WTC11 (cell line): ENCODE results near the gene ST3GAL5.

ENCODE experiments used
- CREB1 ChIP-seq: sonication (generic); formaldehyde crosslinking; IDR thresholded peaks from 2 replicates; pipeline ENCODE4 v1.8.0; 2023; ENCODE audit warnings: mild to moderate bottlenecking, missing genetic modification reagents
- TF ChIP-seq, protein P1 (sequence below): fragments of 200-600 bp; IDR thresholded peaks from 2 replicates; pipeline ENCODE4 v1.8.0; 2022; ENCODE audit warnings: antibody characterized with exemption

- TF ChIP-seq CREB1 (CRISPR knock-in tag) = no peak
- TF ChIP-seq, protein P1, sequence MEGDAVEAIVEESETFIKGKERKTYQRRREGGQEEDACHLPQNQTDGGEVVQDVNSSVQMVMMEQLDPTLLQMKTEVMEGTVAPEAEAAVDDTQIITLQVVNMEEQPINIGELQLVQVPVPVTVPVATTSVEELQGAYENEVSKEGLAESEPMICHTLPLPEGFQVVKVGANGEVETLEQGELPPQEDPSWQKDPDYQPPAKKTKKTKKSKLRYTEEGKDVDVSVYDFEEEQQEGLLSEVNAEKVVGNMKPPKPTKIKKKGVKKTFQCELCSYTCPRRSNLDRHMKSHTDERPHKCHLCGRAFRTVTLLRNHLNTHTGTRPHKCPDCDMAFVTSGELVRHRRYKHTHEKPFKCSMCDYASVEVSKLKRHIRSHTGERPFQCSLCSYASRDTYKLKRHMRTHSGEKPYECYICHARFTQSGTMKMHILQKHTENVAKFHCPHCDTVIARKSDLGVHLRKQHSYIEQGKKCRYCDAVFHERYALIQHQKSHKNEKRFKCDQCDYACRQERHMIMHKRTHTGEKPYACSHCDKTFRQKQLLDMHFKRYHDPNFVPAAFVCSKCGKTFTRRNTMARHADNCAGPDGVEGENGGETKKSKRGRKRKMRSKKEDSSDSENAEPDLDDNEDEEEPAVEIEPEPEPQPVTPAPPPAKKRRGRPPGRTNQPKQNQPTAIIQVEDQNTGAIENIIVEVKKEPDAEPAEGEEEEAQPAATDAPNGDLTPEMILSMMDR = no peak
These were observed 94.8 kb downstream of the ST3GAL5 start for GRCh38 chr2:85794038-85794441.
